WERI-Rb-1 (cell line): Measurements from ENCODE around the gene SOX9.

Source experiments
- DNase-seq: peaks from one replicate; pipeline ENCODE4 v3.0.0-alpha.2; 2020
- H3K27ac ChIP-seq: fragments of 250-450 bp; sonication (Bioruptor Pico); 2 replicates; pipeline ENCODE4 v1.5.1; 2020; ENCODE audit warnings: mild to moderate bottlenecking, moderate library complexity
- H3K27me3 ChIP-seq: fragments of 250-450 bp; sonication (Bioruptor Pico); 2 replicates; pipeline ENCODE4 v1.5.1; 2021; ENCODE audit warnings: mild to moderate bottlenecking, low read depth, moderate library complexity; ENCODE audit not compliant: insufficient read depth, severe bottlenecking
- H3K36me3 ChIP-seq: fragments of 250-450 bp; sonication (Bioruptor Pico); 2 replicates; pipeline ENCODE4 v1.5.1; 2020; ENCODE audit warnings: mild to moderate bottlenecking, moderate library complexity
- H3K4me3 ChIP-seq: 2 replicates; pipeline ENCODE4 v1.5.1; 2011; ENCODE audit warnings: low read depth, mild to moderate bottlenecking, control low read depth, low read length
- H3K9me3 ChIP-seq: fragments of 250-450 bp; sonication (Bioruptor Pico); 2 replicates; pipeline ENCODE4 v1.5.1; 2021; ENCODE audit warnings: mild to moderate bottlenecking, moderate library complexity; ENCODE audit not compliant: severe bottlenecking
- CTCF ChIP-seq: IDR thresholded peaks from 2 replicates; pipeline ENCODE4 v1.5.1; 2011; ENCODE audit warnings: low read depth, mild to moderate bottlenecking, control low read depth, inconsistent platforms, low read length

The SOX9 gene

GRCh38 chr17:72079700-72080099 is 41.1 kb upstream of the SOX9 start:
- Histone ChIP-seq H3K9me3 (peaks cover 4% of the 10 kb centered on the region), H3K27ac (no peak overlapping the region), H3K4me3 (no peak overlapping the region), H3K36me3 (no peaks in the 10 kb centered on the region), H3K27me3 (peaks cover 31% of the 10 kb centered on the region)
- no peak for TF ChIP-seq CTCF
- no peak for DNase-seq

GRCh38 chr17:72087876-72088275 is 32.9 kb upstream of the SOX9 start:
- peaks cover 13% of the 10 kb centered on the region for H3K9me3 ChIP-seq
- no peak for DNase-seq
- peaks cover 81% of the 10 kb centered on the region for H3K27me3 ChIP-seq
- H3K27ac ChIP-seq = no peak overlapping the region
- TF ChIP-seq CTCF = no peak
- no peak overlapping the region for H3K4me3 ChIP-seq
- no peaks in the 10 kb centered on the region for H3K36me3 ChIP-seq

- H3K36me3 ChIP-seq = no peaks in the 10 kb centered on the region
- DNase-seq = no peak
- no peak for TF ChIP-seq CTCF
- H3K9me3 ChIP-seq = peaks cover 13% of the 10 kb centered on the region
- H3K4me3 ChIP-seq = no peak overlapping the region
- H3K27ac ChIP-seq = no peak overlapping the region
- H3K27me3 ChIP-seq = peaks cover 84% of the 10 kb centered on the region
Observed at GRCh38 chr17:72089453-72089987, 31.3 kb upstream of the SOX9 start.

GRCh38 chr17:72090108-72090507 is 30.7 kb upstream of the SOX9 start:
- Histone ChIP-seq H3K27me3 (peaks cover 85% of the 10 kb centered on the region), H3K27ac (no peak overlapping the region), H3K4me3 (no peak overlapping the region), H3K9me3 (peaks cover 13% of the 10 kb centered on the region), H3K36me3 (no peaks in the 10 kb centered on the region)
- no peak for DNase-seq
- no peak for TF ChIP-seq CTCF

- no peak for TF ChIP-seq CTCF
- DNase-seq = no peak
Observed at GRCh38 chr17:72092710-72093322, 28.0 kb upstream of the SOX9 start.

GRCh38 chr17:72093707-72094106 is 27.1 kb upstream of the SOX9 start:
- Histone ChIP-seq H3K27me3 (peaks cover 99% of the 10 kb centered on the region), H3K9me3 (peaks cover 22% of the 10 kb centered on the region), H3K27ac (no peak overlapping the region), H3K36me3 (no peaks in the 10 kb centered on the region), H3K4me3 (no peak overlapping the region)
- DNase-seq = no peak
- no peak for TF ChIP-seq CTCF

More at GRCh38 chr17:72092710-72093322, 28.0 kb upstream of the SOX9 start:
- H3K9me3 ChIP-seq = peaks cover 13% of the 10 kb centered on the region
- H3K27me3 ChIP-seq = peaks cover 99% of the 10 kb centered on the region
- no peak overlapping the region for H3K27ac ChIP-seq
- H3K36me3 ChIP-seq = no peaks in the 10 kb centered on the region
- no peak overlapping the region for H3K4me3 ChIP-seq
